ENCODE measurements around the gene WNT9B.
"Not testable (repeated sequence)": the region's sequence is repeated elsewhere in the genome, so short reads cannot be mapped to it uniquely, and the experiment has no call there.

The WNT9B gene

GRCh38 chr17:46917516-46917915 is 66.1 kb downstream of the WNT9B start:
- no peak for DNase-seq (ENCODE audit: insufficient read length, low spot score)
- TF ChIP-seq CTCF (IDR thresholded peaks at IDR 0.05; ENCODE audit: insufficient read depth, missing control alignments), result no peak
- no peak for FAIRE-seq

DNA sequence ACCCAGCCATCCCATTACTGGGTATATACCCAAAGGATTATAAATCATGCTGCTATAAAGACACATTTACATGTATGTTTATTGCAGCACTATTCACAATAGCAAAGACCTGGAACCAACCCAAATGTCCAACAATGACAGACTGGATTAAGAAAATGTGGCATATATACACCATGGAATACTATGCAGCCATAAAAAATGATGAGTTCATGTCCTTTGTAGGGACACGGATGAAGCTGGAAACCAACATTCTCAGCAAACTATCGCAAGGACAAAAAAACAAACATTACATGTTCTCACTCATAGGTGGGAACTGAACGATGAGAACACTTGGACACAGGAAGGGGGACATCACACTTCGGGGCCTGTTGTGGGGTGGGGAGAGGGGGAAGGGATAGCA is 70.6 kb downstream of the WNT9B start:
- not testable (repeated sequence) for DNase-seq (ENCODE audit: insufficient read length, low spot score); FAIRE-seq

GRCh38 chr17:46922487-46922803 is 71.1 kb downstream of the WNT9B start:
- no peak for FAIRE-seq
- no peak for TF ChIP-seq CTCF (IDR thresholded peaks at IDR 0.05; ENCODE audit: insufficient read depth, missing control alignments)
- no peak for DNase-seq (ENCODE audit: insufficient read length, low spot score)

- TF ChIP-seq CTCF (IDR thresholded peaks at IDR 0.05; ENCODE audit: insufficient read depth, missing control alignments), result no peak
- DNase-seq (ENCODE audit: insufficient read length, low spot score) (peak; percentile 68), FAIRE-seq (no peak)
Measured at GRCh38 chr17:46922804-46923635, 71.6 kb downstream of the WNT9B start, which contains the start of gene GOSR2. GOSR2 (plus strand) TSS chr17:46923160; CDS start chr17:46923193, 33 bp downstream.

DNA sequence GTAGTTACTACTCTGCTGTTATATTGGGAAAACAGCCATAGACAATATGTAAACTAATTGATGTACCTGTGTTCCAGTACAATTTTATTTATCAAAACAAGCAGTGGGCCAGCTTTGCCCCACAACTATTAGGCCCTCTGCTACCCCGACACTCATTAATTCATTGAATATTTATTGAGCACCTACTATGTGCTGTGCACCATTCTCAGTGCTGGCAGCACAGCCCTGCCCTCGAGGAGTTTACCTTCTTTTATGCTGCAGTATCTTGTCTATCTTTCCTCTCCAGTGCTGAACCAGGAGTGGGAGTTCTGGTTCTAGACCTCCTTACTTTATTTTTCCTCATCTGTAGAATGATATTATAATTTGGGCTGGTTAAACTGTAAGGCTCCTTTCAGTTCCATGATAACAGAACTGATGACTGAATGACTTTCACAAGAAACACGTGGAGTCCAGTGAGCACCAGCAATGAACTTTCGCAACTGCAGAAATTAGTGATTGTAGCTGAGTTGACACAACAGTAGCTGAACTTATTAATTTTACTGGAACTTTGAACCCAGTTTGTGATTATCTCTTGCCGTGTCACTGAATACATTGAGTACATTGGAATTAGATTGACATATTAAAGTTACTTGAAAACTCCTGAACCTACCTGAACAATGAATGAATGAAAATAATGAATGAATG is 73.9 kb downstream of the WNT9B start:
- FAIRE-seq, result no peak
- TF ChIP-seq CTCF (IDR thresholded peaks at IDR 0.05; ENCODE audit: insufficient read depth, missing control alignments), result no peak
- DNase-seq (ENCODE audit: insufficient read length, low spot score), result no peak

DNA sequence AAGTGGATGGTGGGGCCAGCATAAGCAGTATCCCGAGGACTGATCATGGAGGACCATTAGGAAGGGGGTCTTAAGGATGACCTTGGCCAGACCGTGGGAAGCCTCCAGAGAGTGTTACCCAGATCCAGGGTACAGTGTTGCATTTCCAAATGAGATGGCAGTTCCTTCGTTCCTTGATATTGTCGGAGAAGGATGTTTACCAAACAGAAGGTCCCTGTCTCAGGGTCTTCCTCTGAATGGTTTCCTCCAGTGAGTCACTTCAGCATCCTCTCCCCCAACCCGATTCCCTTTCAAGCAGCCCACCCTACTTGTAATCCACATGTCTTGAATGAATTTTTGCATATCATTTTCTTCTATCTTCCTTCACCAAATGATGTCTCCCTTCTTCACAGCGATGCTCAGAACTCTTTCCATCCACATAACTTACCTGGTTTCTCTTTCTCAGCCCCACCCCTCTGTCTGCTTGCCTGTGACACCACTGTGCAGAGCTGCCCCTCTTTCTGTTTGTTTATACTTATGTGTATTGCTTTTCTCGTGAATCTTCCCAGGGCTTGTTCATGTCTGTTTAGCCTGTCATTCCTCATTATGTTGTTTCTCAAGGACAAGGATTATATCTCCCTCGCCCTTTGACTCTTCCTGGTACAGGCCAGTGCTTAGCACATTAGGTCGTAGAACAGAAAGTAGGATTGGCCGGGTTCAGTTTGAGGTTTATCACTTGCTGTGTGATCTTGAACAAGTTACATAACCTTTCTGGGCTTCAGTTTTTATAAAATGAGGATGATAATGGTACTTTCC is 77.3 kb downstream of the WNT9B start:
- no peak for DNase-seq (ENCODE audit: insufficient read length, low spot score)
- no peak for TF ChIP-seq CTCF (IDR thresholded peaks at IDR 0.05; ENCODE audit: insufficient read depth, missing control alignments)
- no peak for FAIRE-seq

- TF ChIP-seq CTCF (IDR thresholded peaks at IDR 0.05; ENCODE audit: insufficient read depth, missing control alignments), result no peak
- DNase-seq (ENCODE audit: insufficient read length, low spot score) (no peak), FAIRE-seq (no peak)
Measured at GRCh38 chr17:46929413-46929812, 78.0 kb downstream of the WNT9B start.
